OCI-M2 (cell line): ENCODE data around the gene BABAM2.
"Not testable (repeated sequence)": the region's sequence is repeated elsewhere in the genome, so short reads cannot be mapped to it uniquely, and the experiment has no call there.

ENCODE experiments used
- DNase-seq: peaks from one replicate; lab custom pipeline; 2025; ENCODE audit not compliant: unreplicated experiment; lab: John Stamatoyannopoulos, UW

Gene BABAM2

GRCh38 chr2:28018474-28018873, 127.9 kb downstream of the BABAM2 start:
- DNase-seq: not testable (repeated sequence)

GRCh38 chr2:28019521-28019920, 129.0 kb downstream of the BABAM2 start:
- not testable (repeated sequence) for DNase-seq

- DNase-seq: no peak
Observed at GRCh38 chr2:28021898-28022297, 131.4 kb downstream of the BABAM2 start.

- no peak for DNase-seq
Observed at GRCh38 chr2:28025123-28025522, 134.6 kb downstream of the BABAM2 start.

- DNase-seq: not testable (repeated sequence)
Observed at GRCh38 chr2:28026230-28026629, 135.7 kb downstream of the BABAM2 start.

GRCh38 chr2:28028025-28028424, 137.5 kb downstream of the BABAM2 start:
- no peak for DNase-seq

- DNase-seq: no peak
Observed at GRCh38 chr2:28030600-28030999, 140.1 kb downstream of the BABAM2 start.

- no peak for DNase-seq
Observed at GRCh38 chr2:28032816-28033215, 142.3 kb downstream of the BABAM2 start.

- DNase-seq: no peak
Observed at GRCh38 chr2:28034696-28035095, 144.2 kb downstream of the BABAM2 start.

GRCh38 chr2:28035163-28035690, 144.7 kb downstream of the BABAM2 start:
- no peak for DNase-seq

- no peak for DNase-seq
Observed at GRCh38 chr2:28035816-28036215, 145.3 kb downstream of the BABAM2 start.

- DNase-seq: no peak
Observed at GRCh38 chr2:28036307-28036706, 145.8 kb downstream of the BABAM2 start.

- no peak for DNase-seq
Observed at GRCh38 chr2:28038722-28039121, 148.2 kb downstream of the BABAM2 start.

GRCh38 chr2:28045676-28046351, 155.3 kb downstream of the BABAM2 start:
- no peak for DNase-seq

- DNase-seq: no peak
Observed at GRCh38 chr2:28046921-28047320, 156.4 kb downstream of the BABAM2 start.

GRCh38 chr2:28047681-28048080, 157.2 kb downstream of the BABAM2 start:
- no peak for DNase-seq

- DNase-seq: no peak
Observed at GRCh38 chr2:28048341-28048740, 157.8 kb downstream of the BABAM2 start.

- DNase-seq: no peak
Observed at GRCh38 chr2:28049416-28049815, 158.9 kb downstream of the BABAM2 start.

- DNase-seq: no peak
Observed at GRCh38 chr2:28049899-28050298, 159.4 kb downstream of the BABAM2 start.

GRCh38 chr2:28052691-28053090, 162.2 kb downstream of the BABAM2 start:
- no peak for DNase-seq

- DNase-seq: no peak
Observed at GRCh38 chr2:28053597-28053996, 163.1 kb downstream of the BABAM2 start.

GRCh38 chr2:28054916-28055315, 164.4 kb downstream of the BABAM2 start:
- no peak for DNase-seq
